Neural progenitor cell (in vitro differentiated cells): ENCODE data around the gene YWHAH. TPM values are rescaled to one million over a fixed set of nuclear protein-coding genes. Genes with fewer than 3 reads are reported as not detected.

Experiments used
- DNase-seq: peaks from one replicate; pipeline ENCODE4 v3.0.0-alpha.2; 2016; ENCODE audit warnings: low spot score
- H2AFZ ChIP-seq: fragments of 200-600 bp; sonication (generic); replicated peaks from 2 replicates; pipeline ENCODE4 v1.6.1; 2016; ENCODE audit warnings: antibody characterized with exemption
- H3F3A ChIP-seq: fragments of 200-600 bp; sonication (generic); 2 replicates; pipeline ENCODE4 v1.6.1; 2016; ENCODE audit warnings: antibody characterized with exemption, low read depth
- H3K27ac ChIP-seq: fragments of 200-600 bp; sonication (generic); 2 replicates; pipeline ENCODE4 v1.5.1; 2016; ENCODE audit warnings: mild to moderate bottlenecking
- H3K27me3 ChIP-seq: fragments of 200-600 bp; sonication (generic); 2 replicates; pipeline ENCODE4 v1.6.1; 2016; ENCODE audit warnings: mild to moderate bottlenecking, moderate library complexity
- H3K36me3 ChIP-seq: fragments of 200-600 bp; sonication (generic); 2 replicates; pipeline ENCODE4 v1.5.1; 2016
- H3K4me1 ChIP-seq: fragments of 200-600 bp; sonication (generic); 2 replicates; pipeline ENCODE4 v1.6.1; 2016; ENCODE audit warnings: mixed run types
- H3K4me2 ChIP-seq: fragments of 200-600 bp; sonication (generic); 2 replicates; pipeline ENCODE4 v1.6.1; 2016
- H3K4me3 ChIP-seq: fragments of 200-600 bp; sonication (generic); 2 replicates; pipeline ENCODE4 v1.5.1; 2016
- H3K79me2 ChIP-seq: fragments of 200-600 bp; sonication (generic); 2 replicates; pipeline ENCODE4 v1.6.1; 2016; ENCODE audit warnings: low read depth
- H3K9ac ChIP-seq: fragments of 200-600 bp; sonication (generic); 2 replicates; pipeline ENCODE4 v1.6.1; 2016
- H3K9me3 ChIP-seq: fragments of 200-600 bp; sonication (generic); 2 replicates; pipeline ENCODE4 v1.5.1; 2016; ENCODE audit warnings: low read depth
- H4K20me1 ChIP-seq: fragments of 200-600 bp; sonication (generic); 2 replicates; pipeline ENCODE4 v1.6.1; 2016; ENCODE audit warnings: low read depth
- H3K27ac Mint-ChIP-seq: 3 replicates; pipeline ENCODE4 v1.8.0; 2021; ENCODE audit warnings: mixed read lengths
- H3K27me3 Mint-ChIP-seq: 2 replicates; pipeline ENCODE4 v1.8.0; 2022; ENCODE audit warnings: low read depth, mild to moderate bottlenecking, inconsistent platforms, moderate library complexity, mixed read lengths; ENCODE audit not compliant: insufficient read depth
- H3K36me3 Mint-ChIP-seq: 3 replicates; pipeline ENCODE4 v1.8.0; 2021; ENCODE audit warnings: mixed read lengths
- H3K4me1 Mint-ChIP-seq: 3 replicates; pipeline ENCODE4 v1.8.0; 2021; ENCODE audit warnings: mixed read lengths
- H3K4me3 Mint-ChIP-seq: 3 replicates; pipeline ENCODE4 v1.8.0; 2021; ENCODE audit warnings: mild to moderate bottlenecking, moderate library complexity, mixed read lengths
- H3K9me3 Mint-ChIP-seq: 3 replicates; pipeline ENCODE4 v1.8.0; 2020; ENCODE audit warnings: mixed read lengths
- EZH2 ChIP-seq: fragments of 200-600 bp; sonication (generic); IDR thresholded peaks from 2 replicates; pipeline ENCODE4 v1.6.1; 2017; ENCODE audit warnings: antibody characterized with exemption, mild to moderate bottlenecking, moderate library complexity
- EZH2phosphoT487 ChIP-seq: fragments of 200-600 bp; sonication (generic); IDR thresholded peaks from 2 replicates; pipeline ENCODE4 v1.6.1; 2017; ENCODE audit warnings: antibody characterized with exemption
- total RNA-seq: library from RNA; depleted of rRNA; stranded (reverse); fragments of >200 nt; gene quantifications from 2 replicates; pipeline ENCODE4 v1.2.3, GENCODE V29; 2015; ENCODE audit warnings: low replicate concordance
- TF ChIP-seq, protein P1 (sequence below): fragments of 200-600 bp; sonication (generic); IDR thresholded peaks from 2 replicates; pipeline ENCODE4 v1.5.1; 2017; ENCODE audit warnings: antibody characterized with exemption, mild to moderate bottlenecking

Gene YWHAH
- total RNA-seq, 1 donor from 2014 or later, result 158 TPM

DNA sequence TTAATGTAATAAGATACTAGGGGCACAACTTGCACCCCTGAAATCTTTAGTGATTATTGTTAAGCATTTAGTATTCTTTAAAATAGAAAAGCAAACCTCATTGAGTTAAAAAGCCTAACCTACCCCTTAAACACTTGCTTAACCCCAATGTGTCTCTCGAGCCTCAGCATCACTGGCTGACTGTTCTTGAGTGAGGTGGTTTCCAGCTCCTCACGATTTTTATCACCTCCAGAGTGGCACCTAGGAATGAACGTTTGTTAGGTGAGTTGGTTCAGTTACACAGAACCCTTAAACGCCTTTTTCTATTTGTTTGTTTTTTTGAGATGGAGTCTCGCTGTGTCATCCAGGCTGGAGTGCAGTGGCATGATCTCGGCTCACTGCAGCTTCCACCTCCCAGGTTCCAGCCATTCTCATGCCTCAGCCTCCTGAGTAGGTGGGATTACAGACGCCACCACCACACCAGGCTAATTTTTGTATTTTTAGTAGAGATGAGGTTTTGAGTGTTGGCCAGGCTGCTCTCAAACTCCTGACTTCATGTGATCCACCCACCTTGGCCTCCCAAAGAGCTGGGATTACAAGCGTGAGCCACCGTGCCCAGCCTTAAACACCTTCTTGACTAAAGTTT is 13.7 kb downstream of the YWHAH start:
- Mint-ChIP-seq H3K27ac (peak overlapping the region; percentile 54), H3K9me3 (no peaks in the 10 kb centered on the region), H3K36me3 (peaks cover 43% of the 10 kb centered on the region), H3K4me3 (no peak overlapping the region), H3K4me1 (peaks cover 10% of the 10 kb centered on the region), H3K27me3 (peaks cover 7% of the 10 kb centered on the region)
- H3K4me1 ChIP-seq, result peaks cover 6% of the 10 kb centered on the region
- H3K4me3 ChIP-seq, result no peak overlapping the region
- no peak overlapping the region for H3K9ac ChIP-seq
- H3F3A ChIP-seq, result peaks cover 38% of the 10 kb centered on the region
- H2AFZ ChIP-seq, result no peak overlapping the region
- H3K36me3 ChIP-seq, result no peaks in the 10 kb centered on the region
- TF ChIP-seq EZH2, result no peak
- no peak for TF ChIP-seq EZH2phosphoT487
- TF ChIP-seq, protein P1, sequence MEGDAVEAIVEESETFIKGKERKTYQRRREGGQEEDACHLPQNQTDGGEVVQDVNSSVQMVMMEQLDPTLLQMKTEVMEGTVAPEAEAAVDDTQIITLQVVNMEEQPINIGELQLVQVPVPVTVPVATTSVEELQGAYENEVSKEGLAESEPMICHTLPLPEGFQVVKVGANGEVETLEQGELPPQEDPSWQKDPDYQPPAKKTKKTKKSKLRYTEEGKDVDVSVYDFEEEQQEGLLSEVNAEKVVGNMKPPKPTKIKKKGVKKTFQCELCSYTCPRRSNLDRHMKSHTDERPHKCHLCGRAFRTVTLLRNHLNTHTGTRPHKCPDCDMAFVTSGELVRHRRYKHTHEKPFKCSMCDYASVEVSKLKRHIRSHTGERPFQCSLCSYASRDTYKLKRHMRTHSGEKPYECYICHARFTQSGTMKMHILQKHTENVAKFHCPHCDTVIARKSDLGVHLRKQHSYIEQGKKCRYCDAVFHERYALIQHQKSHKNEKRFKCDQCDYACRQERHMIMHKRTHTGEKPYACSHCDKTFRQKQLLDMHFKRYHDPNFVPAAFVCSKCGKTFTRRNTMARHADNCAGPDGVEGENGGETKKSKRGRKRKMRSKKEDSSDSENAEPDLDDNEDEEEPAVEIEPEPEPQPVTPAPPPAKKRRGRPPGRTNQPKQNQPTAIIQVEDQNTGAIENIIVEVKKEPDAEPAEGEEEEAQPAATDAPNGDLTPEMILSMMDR, result no peak
- no peaks in the 10 kb centered on the region for H3K9me3 ChIP-seq
- peaks cover 53% of the 10 kb centered on the region for H4K20me1 ChIP-seq
- no peak overlapping the region for H3K4me2 ChIP-seq
- no peaks in the 10 kb centered on the region for H3K27me3 ChIP-seq
- no peak overlapping the region for H3K27ac ChIP-seq
- DNase-seq, result no peak
- peaks cover 39% of the 10 kb centered on the region for H3K79me2 ChIP-seq

DNA sequence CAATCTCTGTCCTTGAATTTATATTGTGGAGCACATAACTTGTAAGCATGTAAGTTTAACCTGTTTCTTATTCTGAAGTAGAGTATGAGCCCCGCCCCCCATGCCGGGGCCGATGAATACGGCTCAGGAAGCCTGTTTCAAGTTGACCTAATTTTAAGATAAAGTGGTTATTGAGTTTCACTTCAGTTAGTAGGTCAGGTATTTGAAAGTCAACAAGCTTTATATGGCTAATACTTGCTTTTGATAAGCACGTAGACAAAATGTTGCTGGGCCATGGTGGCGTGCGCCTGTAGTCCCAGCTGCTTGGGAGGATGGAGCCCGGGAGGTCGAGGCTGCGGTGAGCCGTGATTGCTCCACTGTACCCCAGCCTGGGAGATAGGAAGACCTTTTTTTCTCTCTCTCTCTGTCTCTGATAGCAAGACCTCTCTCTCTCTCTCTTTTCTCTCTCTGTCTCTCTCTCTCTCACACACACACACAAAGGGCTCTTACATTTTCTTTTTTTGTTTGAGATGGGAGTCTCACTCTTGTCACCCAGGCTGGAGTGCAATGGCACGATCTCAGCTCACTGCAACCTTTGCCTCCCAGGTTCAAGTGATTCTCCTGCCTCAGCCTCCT is 14.4 kb downstream of the YWHAH start:
- no peak overlapping the region for H3K4me3 ChIP-seq
- Mint-ChIP-seq H3K4me3 (no peak overlapping the region), H3K27me3 (peaks cover 4% of the 10 kb centered on the region), H3K9me3 (no peaks in the 10 kb centered on the region), H3K27ac (peak overlapping the region; percentile 54), H3K36me3 (peaks cover 36% of the 10 kb centered on the region), H3K4me1 (peaks cover 6% of the 10 kb centered on the region)
- H3K4me1 ChIP-seq, result peaks cover 6% of the 10 kb centered on the region
- H3K9me3 ChIP-seq, result no peaks in the 10 kb centered on the region
- no peaks in the 10 kb centered on the region for H3K36me3 ChIP-seq
- no peak overlapping the region for H3K27ac ChIP-seq
- H3K9ac ChIP-seq, result no peak overlapping the region
- no peak for TF ChIP-seq EZH2phosphoT487
- TF ChIP-seq, protein P1, result no peak
- no peak for TF ChIP-seq EZH2
- H4K20me1 ChIP-seq, result peaks cover 47% of the 10 kb centered on the region
- no peak overlapping the region for H2AFZ ChIP-seq
- H3K27me3 ChIP-seq, result no peaks in the 10 kb centered on the region
- H3F3A ChIP-seq, result peaks cover 38% of the 10 kb centered on the region
- no peak for DNase-seq
- H3K79me2 ChIP-seq, result peaks cover 33% of the 10 kb centered on the region
- no peak overlapping the region for H3K4me2 ChIP-seq

DNA sequence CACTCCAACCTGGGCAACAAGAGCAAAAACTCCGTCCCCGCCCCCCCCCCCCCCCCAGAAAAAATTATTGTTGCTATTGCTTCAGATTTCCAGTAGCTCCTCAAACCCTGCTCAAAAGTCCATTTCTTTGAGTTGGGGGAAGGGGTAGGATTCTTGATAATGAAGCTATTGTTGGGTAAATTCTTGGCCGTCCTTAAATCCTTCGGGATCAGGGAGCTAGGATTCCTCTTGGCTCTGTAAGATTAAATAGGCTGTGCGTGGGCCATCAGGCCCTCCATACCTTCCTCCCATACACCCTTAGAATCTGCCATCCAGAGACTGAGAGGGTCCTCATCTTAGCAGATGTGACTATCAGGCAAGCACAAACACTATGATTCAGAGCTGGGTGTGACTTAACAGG is 16.4 kb downstream of the YWHAH start:
- peak overlapping the region; percentile 58 for H3K4me2 ChIP-seq
- DNase-seq, result peak; percentile 50
- H3K27me3 ChIP-seq, result no peaks in the 10 kb centered on the region
- H4K20me1 ChIP-seq, result peaks cover 27% of the 10 kb centered on the region
- peak overlapping the region; percentile 53 for H3K27ac ChIP-seq
- H3K4me3 ChIP-seq, result no peak overlapping the region
- H3K9me3 ChIP-seq, result no peaks in the 10 kb centered on the region
- H3K9me3 Mint-ChIP-seq, result no peaks in the 10 kb centered on the region
- H3F3A ChIP-seq, result peaks cover 38% of the 10 kb centered on the region
- H3K4me3 Mint-ChIP-seq, result no peak overlapping the region
- TF ChIP-seq EZH2 (no peak), EZH2phosphoT487 (no peak)
- TF ChIP-seq, protein P1, result no peak
- peaks cover 24% of the 10 kb centered on the region for H3K36me3 Mint-ChIP-seq
- H3K36me3 ChIP-seq, result no peaks in the 10 kb centered on the region
- no peak overlapping the region for H3K9ac ChIP-seq
- no peak overlapping the region for H2AFZ ChIP-seq
- peaks cover 5% of the 10 kb centered on the region for H3K27me3 Mint-ChIP-seq
- H3K4me1 ChIP-seq, result peaks cover 6% of the 10 kb centered on the region
- H3K79me2 ChIP-seq, result peaks cover 13% of the 10 kb centered on the region
- H3K4me1 Mint-ChIP-seq, result peaks cover 11% of the 10 kb centered on the region
- no peak overlapping the region for H3K27ac Mint-ChIP-seq
